ENCODE results near the gene EN1.

- TF ChIP-seq CTCF (IDR thresholded peaks at IDR 0.05): no peak
- TF ChIP-seq POLR2AphosphoS5 (IDR thresholded peaks at IDR 0.05): no peak
- TF ChIP-seq POLR2A (IDR thresholded peaks at IDR 0.05): no peak
Observed at GRCh38 chr2:118861731-118862130, 14.3 kb upstream of the EN1 start.
